Fibroblast of skin of back (primary cell): Measurements from ENCODE around the gene PITPNM3.

ENCODE experiments used
- DNase-seq: peaks from one replicate; pipeline ENCODE4 v3.0.0-alpha.2; 2013

The PITPNM3 gene

GRCh38 chr17:6551356-6551755, 5.0 kb downstream of the PITPNM3 start:
- DNase-seq, result no peak

DNA sequence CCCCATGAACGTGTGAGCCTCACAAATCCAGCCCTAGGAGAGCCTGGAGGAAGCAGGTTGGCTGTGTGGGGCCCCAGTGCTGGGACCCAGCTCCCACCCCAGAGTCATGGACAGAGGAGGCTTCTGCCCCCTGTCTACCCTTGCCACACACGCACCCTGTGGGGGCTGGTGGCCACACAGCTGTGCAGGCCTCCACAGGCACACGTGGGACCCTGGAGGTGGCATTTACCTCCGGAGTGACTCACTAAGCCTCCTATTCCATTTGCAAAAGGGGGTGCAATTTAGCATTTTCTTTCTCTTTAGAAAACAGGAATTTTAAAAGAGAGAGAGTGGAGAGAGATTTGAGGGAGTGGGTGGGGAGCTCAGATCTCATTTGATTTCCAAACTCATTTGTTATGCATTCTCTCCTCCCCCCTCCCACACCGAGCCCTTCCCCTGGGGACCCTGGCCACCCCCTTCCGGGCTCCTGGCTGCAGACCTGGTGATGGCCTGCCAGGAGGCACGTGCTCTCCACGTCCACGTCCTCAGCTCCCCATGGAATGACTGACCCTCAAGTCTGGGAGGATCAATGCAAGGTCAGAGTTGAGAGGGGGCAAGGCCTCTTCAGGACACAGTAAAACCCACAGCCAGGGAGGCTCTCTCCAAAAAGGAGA, 6.8 kb downstream of the PITPNM3 start:
- no peak for DNase-seq

DNA sequence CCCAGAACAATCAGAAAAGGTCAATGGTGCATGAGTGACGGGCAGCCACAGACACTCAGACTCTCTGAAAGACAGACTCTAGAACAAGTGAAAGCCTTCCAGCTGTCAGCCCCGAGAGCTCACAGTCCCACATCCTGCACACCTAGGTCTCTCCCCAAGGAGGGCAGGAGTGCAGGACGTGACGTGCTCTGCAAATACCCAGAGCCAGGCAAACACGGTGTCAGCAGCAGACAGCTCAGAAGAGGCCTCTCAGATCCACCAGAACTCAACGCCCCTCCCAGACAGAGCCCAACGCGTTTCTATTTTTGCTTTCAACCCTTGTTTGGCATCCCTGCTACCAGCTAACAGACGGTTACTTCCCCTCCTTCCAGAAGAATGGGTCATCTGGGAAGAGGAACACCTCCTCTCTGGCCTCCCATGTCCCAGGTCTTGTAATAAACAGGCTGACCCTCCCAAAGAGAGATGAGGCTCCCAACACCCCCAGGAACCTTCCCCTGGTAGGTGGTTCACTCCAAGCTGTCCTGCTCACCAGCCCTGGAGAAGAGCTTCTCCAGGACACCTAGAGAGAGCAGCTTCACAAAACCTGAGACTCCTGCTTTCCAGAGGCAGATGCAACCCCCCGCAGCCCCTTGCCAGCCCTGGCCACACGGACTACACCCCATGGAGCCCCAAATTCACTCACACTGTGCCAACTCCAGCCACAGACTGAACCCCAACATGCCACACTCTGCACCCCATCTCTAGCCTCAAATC, 7.6 kb downstream of the PITPNM3 start:
- no peak for DNase-seq

GRCh38 chr17:6548034-6548433, 8.3 kb downstream of the PITPNM3 start:
- no peak for DNase-seq

- no peak for DNase-seq
These were observed 9.0 kb downstream of the PITPNM3 start for GRCh38 chr17:6547336-6547735.

DNA sequence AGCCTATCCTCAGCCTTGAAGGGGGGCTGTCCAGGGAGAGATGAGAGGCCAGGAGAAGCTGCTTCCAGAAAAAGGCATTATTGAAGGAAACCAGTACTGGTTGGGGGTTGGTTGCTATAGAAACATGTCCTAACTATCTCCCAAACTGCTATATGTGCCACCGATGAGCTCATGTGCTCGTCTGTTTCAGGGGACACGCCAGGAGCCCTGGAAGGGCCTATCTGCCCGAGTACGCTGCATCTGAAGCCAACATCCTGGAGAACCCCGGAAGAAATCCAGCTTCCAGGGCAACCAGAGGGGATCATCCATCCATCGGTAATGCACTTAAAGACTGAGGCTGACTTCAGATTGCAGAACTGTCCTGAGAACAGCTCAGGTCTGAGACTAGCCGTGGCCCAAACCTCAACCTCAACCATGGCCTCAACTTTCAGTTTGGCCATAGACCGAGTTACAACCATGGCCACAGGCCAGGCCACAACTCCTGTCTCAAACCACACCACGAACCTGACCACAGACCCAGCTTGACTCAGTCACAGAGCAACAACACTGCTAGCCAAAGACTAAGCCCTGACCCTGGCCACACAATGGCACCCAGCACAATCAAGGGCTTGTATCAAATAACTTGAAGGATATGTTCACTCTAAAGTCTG, 10.2 kb downstream of the PITPNM3 start:
- no peak for DNase-seq

DNA sequence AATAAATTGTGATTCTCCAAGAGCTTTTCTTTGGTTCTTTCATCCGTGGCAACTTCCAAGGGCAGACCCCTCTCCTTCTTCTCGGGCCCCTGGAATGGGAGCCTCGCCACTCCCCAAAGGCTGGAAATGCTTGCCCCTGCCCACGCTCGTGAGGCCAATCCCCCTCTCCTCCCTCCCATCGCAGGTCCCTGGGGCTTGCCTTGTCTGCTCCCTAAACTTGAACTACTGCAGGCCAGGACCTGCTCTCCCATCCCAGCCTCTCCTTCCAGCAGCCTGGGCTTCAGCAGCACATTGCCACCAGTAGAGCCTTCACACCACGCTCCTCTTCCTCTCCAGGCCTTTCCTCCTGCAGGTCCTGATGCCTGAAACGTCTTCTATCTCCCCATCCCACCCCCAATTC, 11.1 kb downstream of the PITPNM3 start:
- no peak for DNase-seq

GRCh38 chr17:6544011-6544370, 12.4 kb downstream of the PITPNM3 start:
- no peak for DNase-seq

DNA sequence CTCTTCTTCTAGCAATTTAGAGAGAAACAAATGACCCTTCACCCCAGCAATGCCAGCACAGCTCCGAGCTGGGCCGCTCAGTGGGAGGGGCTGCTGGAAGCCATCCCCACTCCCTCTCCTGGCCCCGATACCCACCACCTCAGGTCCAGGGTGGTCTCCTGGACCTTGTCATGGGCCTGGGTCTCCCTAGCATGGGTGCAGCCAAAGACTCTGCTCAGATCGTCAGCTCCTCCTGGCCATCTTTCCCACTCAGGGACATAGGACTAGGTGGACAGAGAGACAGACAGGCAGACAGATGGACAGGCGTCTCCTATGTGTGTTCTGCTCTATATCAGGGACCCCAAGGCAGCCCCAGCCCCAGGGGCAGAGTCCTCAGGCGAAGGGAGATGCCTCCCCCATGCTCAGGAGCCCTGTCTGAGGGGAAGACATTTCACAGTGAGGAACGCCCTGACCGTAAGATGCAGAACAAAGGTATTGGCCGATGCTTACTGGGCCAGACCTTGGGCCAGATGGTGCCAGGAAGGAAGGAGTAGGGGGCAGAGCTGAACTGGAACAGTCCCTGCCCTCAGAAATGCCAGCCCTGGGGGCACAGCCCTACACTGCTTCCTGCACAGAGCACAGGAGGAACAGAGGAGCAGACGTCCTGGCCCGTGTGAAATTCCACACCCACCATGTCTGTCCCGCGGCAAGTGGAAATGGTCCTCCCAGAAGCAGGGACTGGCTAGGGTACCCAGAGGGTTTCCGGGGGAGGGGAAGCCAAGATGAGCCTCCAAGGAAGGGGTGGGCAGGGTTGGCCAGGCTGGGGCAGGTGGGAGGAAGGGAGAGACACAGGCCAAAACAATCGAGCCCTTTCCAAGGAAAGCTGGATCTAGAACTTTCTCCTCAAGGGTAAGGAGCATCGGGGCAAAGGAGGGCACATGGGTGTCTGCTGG, 13.0 kb downstream of the PITPNM3 start:
- DNase-seq, result no peak

GRCh38 chr17:6542577-6542976, 13.8 kb downstream of the PITPNM3 start:
- DNase-seq, result no peak

DNA sequence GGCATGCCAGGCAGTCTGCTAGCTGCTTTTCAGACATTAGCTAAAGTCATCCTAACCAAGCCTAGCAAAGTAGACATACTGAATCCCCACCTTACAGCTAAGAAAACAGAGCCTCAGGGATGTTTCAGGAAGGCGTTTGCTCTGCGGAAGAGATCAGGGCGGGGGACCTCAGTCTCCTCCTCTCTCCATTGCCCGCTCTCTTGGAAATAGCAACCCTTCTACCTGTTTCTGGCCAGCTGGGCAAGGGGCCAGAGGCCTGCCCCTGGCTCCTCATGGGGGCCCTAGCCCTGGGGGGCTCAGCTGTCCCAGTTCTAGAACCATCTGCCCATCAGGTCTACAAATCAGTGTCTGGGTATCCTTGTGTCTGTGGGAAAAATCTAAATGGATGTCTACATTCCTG, 14.5 kb downstream of the PITPNM3 start:
- DNase-seq, result no peak

- no peak for DNase-seq
These were observed 16.5 kb downstream of the PITPNM3 start for GRCh38 chr17:6539871-6540270.

GRCh38 chr17:6536566-6537065, 19.7 kb downstream of the PITPNM3 start:
- DNase-seq, result no peak

DNA sequence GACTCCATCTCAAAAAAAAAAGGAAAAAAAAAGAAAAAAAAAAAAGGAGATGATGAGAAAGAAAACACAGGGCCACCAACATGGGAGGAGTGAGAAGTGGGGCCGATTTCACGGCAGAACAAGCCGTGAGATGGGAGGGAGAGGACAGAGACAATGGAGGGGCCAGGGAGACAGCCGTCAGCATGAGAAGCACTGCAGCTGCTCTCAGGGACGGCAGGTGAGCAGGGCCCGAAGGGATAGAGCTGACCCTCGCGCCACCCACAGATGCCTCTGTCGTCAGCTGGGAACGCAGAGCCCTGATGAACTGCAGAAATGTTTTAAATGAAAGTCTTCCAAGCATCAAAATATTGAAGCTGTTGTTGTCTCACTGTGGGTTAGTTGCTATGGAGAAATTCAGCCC, 20.3 kb downstream of the PITPNM3 start:
- no peak for DNase-seq

DNA sequence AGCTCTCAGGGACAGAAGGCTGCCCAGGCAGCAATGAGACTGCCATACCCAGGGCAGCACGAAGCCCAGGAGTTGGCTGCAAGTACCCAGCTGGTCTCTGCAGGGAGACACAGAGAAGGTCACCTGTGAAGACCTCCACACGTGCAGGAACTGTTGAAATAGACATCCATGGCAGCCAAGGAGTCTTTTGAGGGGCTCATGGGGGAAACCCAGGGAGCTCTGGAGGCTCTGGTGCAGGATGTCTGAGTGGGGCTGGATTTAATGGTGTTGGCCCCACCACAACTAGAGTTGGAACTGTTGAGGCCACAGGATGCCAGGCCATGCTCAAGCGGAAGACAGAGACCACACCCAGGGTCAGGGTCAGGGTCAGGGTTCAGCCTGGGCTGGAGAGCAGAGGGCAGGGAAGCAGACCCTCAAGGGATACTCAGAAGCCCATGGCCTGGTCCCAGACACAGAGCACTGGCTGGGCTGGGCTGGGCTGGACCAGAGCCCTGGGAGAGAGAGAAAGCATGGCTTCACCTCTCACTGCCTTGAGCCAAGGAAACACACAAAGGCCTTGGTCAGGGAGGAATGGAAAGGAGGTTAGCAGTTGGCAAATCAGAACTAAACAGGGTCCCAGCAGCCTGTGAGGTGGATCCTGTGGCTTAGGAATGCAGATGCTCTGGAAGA, 21.4 kb downstream of the PITPNM3 start:
- no peak for DNase-seq

DNA sequence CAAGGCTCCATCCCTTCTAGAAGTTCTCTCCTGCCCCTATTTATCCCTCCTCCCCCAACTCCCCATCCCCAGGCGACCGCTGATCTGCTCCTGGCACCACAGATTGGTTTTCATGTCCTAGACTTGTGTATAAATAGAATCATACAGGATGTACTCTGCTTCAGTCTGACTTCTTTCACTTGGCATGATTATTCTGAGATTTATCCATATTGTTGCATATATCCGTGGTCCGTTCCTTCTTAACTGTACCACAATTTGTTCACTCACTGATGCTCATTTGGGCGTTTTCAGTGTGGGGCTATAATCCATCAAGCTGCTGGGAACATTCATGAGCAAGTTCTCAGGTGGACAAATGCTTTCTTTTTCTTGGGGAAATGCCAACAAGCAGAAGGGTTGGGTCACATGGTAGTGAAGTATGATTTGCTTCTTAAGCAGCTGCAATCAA, 23.9 kb downstream of the PITPNM3 start:
- DNase-seq, result no peak

DNA sequence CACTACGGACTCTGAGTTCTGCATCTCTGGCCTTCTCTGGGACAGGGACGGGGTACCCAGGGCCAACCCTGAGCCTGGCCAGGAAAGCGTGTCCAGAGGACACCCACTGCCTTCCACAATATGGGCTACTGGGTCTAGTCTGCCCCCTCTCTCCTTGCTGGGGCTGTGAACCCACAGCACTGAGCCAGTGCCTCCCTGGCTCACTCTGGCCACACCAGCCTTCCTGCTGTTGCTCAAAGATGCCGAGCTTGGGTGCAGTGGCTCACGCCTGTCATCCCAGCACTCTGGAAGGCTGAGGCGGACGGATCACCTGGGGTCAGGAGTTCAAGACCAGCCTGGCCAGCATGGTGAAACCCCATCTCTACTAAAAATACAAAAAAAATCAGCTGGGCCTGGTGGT, 24.8 kb downstream of the PITPNM3 start:
- DNase-seq, result no peak

DNA sequence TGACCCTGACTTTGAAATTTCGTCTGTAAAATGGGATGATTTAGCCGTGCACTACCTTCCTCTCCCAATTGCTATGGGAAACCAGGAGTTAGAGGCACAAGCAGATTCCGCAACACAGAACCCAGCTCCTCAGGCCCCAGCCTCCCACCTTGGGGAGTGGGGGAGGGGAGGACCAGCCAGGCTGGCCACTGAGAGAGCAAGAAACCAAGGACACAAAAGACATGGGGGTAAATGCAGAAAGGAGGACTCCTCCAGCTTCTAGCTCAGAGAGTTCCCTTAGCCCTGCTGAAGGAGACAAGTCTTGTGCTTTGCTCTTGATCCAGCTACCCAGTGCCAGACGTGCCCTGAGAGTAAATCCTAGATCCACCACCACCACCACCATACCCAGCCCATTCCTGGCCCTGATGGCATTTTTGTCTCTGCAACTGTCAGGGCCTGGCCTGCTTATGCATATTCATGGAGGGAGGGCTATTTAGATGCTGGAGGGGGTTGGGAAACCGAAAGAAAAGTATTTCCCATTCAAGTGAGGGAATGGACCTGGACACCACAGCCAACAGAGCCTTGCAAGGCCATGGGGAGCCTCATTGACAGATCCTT, 25.9 kb downstream of the PITPNM3 start:
- no peak for DNase-seq

DNA sequence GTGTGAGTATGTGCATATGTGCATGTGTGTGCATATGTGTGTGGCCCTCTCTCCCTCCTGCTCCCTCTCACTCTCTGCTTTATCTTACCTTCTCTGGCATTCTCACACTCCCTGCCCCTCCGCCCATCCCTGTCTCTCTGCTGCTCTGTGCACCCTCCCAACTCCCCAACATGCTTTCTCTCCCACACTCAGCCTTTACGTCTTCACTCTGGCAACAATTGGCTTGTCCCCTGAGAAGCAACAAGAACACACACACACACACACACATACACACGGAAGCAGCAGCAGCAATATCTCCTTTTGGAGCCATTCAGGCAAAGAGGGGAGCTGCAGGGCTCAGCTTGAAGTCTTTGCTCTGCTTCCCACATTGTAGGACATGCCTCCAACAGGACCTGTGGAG, 27.8 kb downstream of the PITPNM3 start:
- DNase-seq, result no peak

DNA sequence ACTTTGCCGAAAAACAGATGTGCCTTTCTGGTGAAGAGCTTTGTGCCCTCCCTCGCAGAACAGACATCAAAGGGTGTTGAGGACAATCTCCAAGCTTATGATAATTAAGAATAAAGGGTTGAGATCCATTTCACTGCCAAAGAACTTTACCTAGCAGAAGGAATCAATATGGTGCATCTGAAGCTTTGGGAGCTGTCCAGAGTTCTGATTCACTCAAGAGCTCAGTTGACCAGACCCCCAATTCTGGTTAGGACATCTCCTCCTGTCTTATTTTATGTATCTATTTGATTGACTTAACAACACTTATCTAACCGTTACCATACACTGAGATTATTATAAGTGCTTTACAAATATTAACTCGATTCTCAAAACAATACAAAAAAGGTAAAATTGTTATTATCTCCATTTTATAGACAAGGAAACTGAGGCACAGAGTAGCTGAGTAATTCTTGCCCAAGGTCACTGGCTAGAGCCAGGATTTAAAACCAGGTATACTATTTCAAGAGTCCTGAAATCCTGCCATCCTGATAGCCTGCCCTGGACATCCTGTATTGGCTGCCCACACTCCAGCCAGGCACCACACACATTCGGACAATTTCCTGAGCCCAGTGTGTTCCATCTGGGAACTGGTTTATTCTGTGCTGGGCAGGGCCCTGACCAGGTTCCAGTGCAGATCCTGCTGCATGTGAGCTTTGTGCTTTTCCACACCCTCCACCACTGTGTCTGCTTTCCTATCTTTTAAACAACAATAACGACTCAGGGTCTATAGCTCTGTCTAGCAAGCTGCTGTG, 29.8 kb downstream of the PITPNM3 start:
- DNase-seq, result peak; percentile 21

GRCh38 chr17:6525731-6526130, 30.6 kb downstream of the PITPNM3 start:
- DNase-seq, result no peak
